Measurements from ENCODE around the gene GRB10.

Gene GRB10

GRCh38 chr7:50782375-50783208, at the start of gene GRB10:
TSS of gene GRB10 (minus strand) at chr7:50782896. CDS start at chr7:50732322, 50,574 bp downstream.
- DNase-seq (ENCODE audit: insufficient read length, low spot score) (no peak), FAIRE-seq (no peak)
- TF ChIP-seq CTCF (IDR thresholded peaks at IDR 0.05; ENCODE audit: insufficient read depth, missing control alignments): peak; percentile 17

- DNase-seq (ENCODE audit: insufficient read length, low spot score): no peak
- no peak for TF ChIP-seq CTCF (IDR thresholded peaks at IDR 0.05; ENCODE audit: insufficient read depth, missing control alignments)
- no peak for FAIRE-seq
Observed at GRCh38 chr7:50828801-50829200, 46.1 kb upstream of the GRB10 start.

GRCh38 chr7:50828116-50828515, 45.4 kb upstream of the GRB10 start:
- DNase-seq (ENCODE audit: insufficient read length, low spot score) (no peak), FAIRE-seq (no peak)
- TF ChIP-seq CTCF (IDR thresholded peaks at IDR 0.05; ENCODE audit: insufficient read depth, missing control alignments): no peak

GRCh38 chr7:50827281-50827680, 44.6 kb upstream of the GRB10 start:
- no peak for TF ChIP-seq CTCF (IDR thresholded peaks at IDR 0.05; ENCODE audit: insufficient read depth, missing control alignments)
- FAIRE-seq (no peak), DNase-seq (ENCODE audit: insufficient read length, low spot score) (no peak)

GRCh38 chr7:50826371-50827172, 43.9 kb upstream of the GRB10 start:
- DNase-seq (ENCODE audit: insufficient read length, low spot score): no peak
- TF ChIP-seq CTCF (IDR thresholded peaks at IDR 0.05; ENCODE audit: insufficient read depth, missing control alignments): no peak
- FAIRE-seq: no peak

GRCh38 chr7:50825465-50825864, 42.8 kb upstream of the GRB10 start:
- TF ChIP-seq CTCF (IDR thresholded peaks at IDR 0.05; ENCODE audit: insufficient read depth, missing control alignments): no peak
- no peak for FAIRE-seq
- DNase-seq (ENCODE audit: insufficient read length, low spot score): no peak

All from D721Med (cell line).